ENCODE results near the gene ATRIP. TPM values are rescaled to one million over a fixed set of nuclear protein-coding genes. Genes with fewer than 3 reads are reported as not detected.

Gene ATRIP
- total and polyA plus RNA-seq, 2 of the 4 experiments (the other 2 are of a cell fraction) = 6.8 to 10.8 TPM

- H2AK5ac ChIP-seq (ENCODE audit: low read depth, low read length) = no peak overlapping the region
- DNase-seq = no peak
- peaks cover 8% of the 10 kb centered on the region; the same call in 1 of the 2 replicates for H3K36me3 ChIP-seq (ENCODE audit: control insufficient read depth, insufficient read depth, low read length)
- peaks cover 4 to 19% of the 10 kb centered on the region in 2 experiments for H3K79me1 ChIP-seq (ENCODE audit: low read depth in 1 of 2, low read length in 2 of 2)
- no peak overlapping the region for H2BK5ac ChIP-seq (ENCODE audit: low read depth, low read length, poor library complexity, severe bottlenecking)
- no TSS peak for BruUV-seq (replicated peaks)
- no peak for ATAC-seq (ENCODE audit: low read depth)
- intact Hi-C loops (cut with micrococcal nuclease) = no loop called here
- WGBS, 2 experiments (ENCODE audit: extremely low coverage in 2 of 2, insufficient read length in 1 of 2) = 93% methylated on average over 7 of the region's 9 CpGs; no CpG with 5 or more reads in 1 of the 2 experiments
- CTCF ChIA-PET = interaction anchor here (0.6 to 0.9 kb wide), 2 partner anchors 11 to 352 kb away, joined by 3 to 4 read pairs; no protein-coding TSS in a partner anchor
- H4K8ac ChIP-seq (ENCODE audit: low read depth in 2 of 2, low read length in 2 of 2) = no peak overlapping the region
- H3K56ac ChIP-seq (ENCODE audit: extremely low read depth, insufficient read depth, low read length) = no peak overlapping the region
- H2BK15ac ChIP-seq (ENCODE audit: low read depth, low read length) = no peak overlapping the region
- TF ChIP-seq RFX5 (IDR thresholded peaks at IDR 0.05; ENCODE audit: low read depth, low read length) (no peak), MXI1 (IDR thresholded peaks at IDR 0.05; ENCODE audit: borderline replicate concordance, low read depth, low read length) (no peak), USF2 (IDR thresholded peaks at IDR 0.05; ENCODE audit: low read depth, low read length) (no peak), CHD1 (IDR thresholded peaks at IDR 0.05; ENCODE audit: low read depth, low read length) (no peak), RCOR1 (IDR thresholded peaks at IDR 0.05; ENCODE audit: insufficient replicate concordance, low read length) (no peak), CTCF (conservative IDR thresholded peaks at IDR 0.05; ENCODE audit: low read depth, low read length) (no peak), POLR2A (IDR thresholded peaks at IDR 0.05; ENCODE audit: low read depth, low read length) (no peak), NFE2L2 (IDR thresholded peaks at IDR 0.05; ENCODE audit: low read depth, low read length) (no peak), RAD21 (IDR thresholded peaks at IDR 0.05; ENCODE audit: low read length) (no peak), MAZ (IDR thresholded peaks at IDR 0.05; ENCODE audit: borderline replicate concordance, low read depth, low read length) (no peak), ELK1 (IDR thresholded peaks at IDR 0.05; ENCODE audit: borderline replicate concordance, low read depth, low read length) (no peak), SMC3 (IDR thresholded peaks at IDR 0.05; ENCODE audit: low read depth, low read length) (no peak), CEBPB (IDR thresholded peaks at IDR 0.05; ENCODE audit: low read depth, low read length) (no peak), FOS (IDR thresholded peaks at IDR 0.05; ENCODE audit: low read depth, low read length) (no peak), BHLHE40 (IDR thresholded peaks at IDR 0.05; ENCODE audit: low read depth, low read length) (no peak), MAFK (IDR thresholded peaks at IDR 0.05; ENCODE audit: low read depth, low read length) (no peak)
- no peak overlapping the region for H3K23ac ChIP-seq (ENCODE audit: low read depth, low read length)
- H2AFZ ChIP-seq (replicated peaks; ENCODE audit: low read length, poor library complexity) = no peak overlapping the region
- POLR2A ChIA-PET (ENCODE audit: unreplicated experiment) = interaction anchor here (0.6 kb wide), 1 partner anchor 14 kb away, joined by 3 read pairs; no protein-coding TSS in a partner anchor
- dilution Hi-C loops (cut with HindIII; ENCODE audit: low sequenced_read_pairs, unreplicated experiment) = no loop called here
- peaks cover 6% of the 10 kb centered on the region for H3K4me1 ChIP-seq (ENCODE audit: control insufficient read depth, insufficient read depth, low read length)
- no peak overlapping the region for H3K4me3 ChIP-seq (ENCODE audit: insufficient read depth, low read depth, low read length)
- peaks cover 8% of the 10 kb centered on the region; the same call in 1 of the 2 replicates for H3K9me1 ChIP-seq (ENCODE audit: insufficient read depth, low read length)
- in situ Hi-C loops (cut with MboI; ENCODE audit: low sequenced_read_pairs) = no loop called here
- H2AK9ac ChIP-seq (replicated peaks; ENCODE audit: low read depth, low read length, poor library complexity) = no peak overlapping the region
- no peak overlapping the region for H2BK120ac ChIP-seq (ENCODE audit: low read depth, low read length)
- H3K9me3 ChIP-seq (ENCODE audit: control insufficient read depth, insufficient read depth, low read length) = no peaks in the 10 kb centered on the region
- no peaks in the 10 kb centered on the region for H3K27me3 ChIP-seq (ENCODE audit: control insufficient read depth, insufficient read depth, low read length)
- no peak overlapping the region for H3K18ac ChIP-seq (ENCODE audit: low read depth, low read length)
- H3K27ac ChIP-seq (ENCODE audit: insufficient read depth, low read length) = no peak overlapping the region
- no peak overlapping the region for H3K14ac ChIP-seq (replicated peaks; ENCODE audit: low read depth, low read length)
- no peak overlapping the region for H2BK20ac ChIP-seq (ENCODE audit: low read depth, low read length)
- H3K9ac ChIP-seq (ENCODE audit: low read depth, low read length) = no peak overlapping the region
- H4K5ac ChIP-seq (ENCODE audit: low read depth, low read length) = no peak overlapping the region
- no peak overlapping the region for H3K4ac ChIP-seq (ENCODE audit: low read depth, low read length)
- no peak overlapping the region for H4K91ac ChIP-seq (ENCODE audit: insufficient read depth, low read depth, low read length)
- no peak overlapping the region for H3K4me2 ChIP-seq (ENCODE audit: low read depth, low read length)
- no peaks in the 10 kb centered on the region; the same call in 1 of the 2 replicates for H4K20me1 ChIP-seq (ENCODE audit: insufficient read depth, low read length)
Measured at GRCh38 chr3:48476426-48477053, 30.0 kb downstream of the ATRIP start.

Data from IMR-90 (cell line).